ENCODE data around the gene CCT8.

CCT8 gene

DNA sequence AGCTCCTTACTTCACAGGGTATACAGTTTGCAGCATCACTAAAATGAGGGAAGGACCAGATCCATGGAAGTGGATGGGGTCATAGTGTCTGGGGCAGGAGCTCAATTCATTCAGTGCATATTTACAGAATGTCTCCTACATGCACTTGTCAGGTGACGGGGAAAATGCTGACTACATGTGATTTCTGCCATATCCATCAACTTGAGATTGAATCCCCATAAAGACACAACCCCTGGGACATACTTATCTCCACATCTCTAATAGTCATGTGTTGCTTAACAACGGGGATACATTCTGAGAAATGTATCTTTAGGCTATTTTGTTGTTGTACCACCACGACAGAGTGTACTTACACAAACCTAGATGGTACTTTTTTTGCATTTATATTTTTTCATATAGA is 66.3 kb downstream of the CCT8 start:
- TF ChIP-seq, protein P1, sequence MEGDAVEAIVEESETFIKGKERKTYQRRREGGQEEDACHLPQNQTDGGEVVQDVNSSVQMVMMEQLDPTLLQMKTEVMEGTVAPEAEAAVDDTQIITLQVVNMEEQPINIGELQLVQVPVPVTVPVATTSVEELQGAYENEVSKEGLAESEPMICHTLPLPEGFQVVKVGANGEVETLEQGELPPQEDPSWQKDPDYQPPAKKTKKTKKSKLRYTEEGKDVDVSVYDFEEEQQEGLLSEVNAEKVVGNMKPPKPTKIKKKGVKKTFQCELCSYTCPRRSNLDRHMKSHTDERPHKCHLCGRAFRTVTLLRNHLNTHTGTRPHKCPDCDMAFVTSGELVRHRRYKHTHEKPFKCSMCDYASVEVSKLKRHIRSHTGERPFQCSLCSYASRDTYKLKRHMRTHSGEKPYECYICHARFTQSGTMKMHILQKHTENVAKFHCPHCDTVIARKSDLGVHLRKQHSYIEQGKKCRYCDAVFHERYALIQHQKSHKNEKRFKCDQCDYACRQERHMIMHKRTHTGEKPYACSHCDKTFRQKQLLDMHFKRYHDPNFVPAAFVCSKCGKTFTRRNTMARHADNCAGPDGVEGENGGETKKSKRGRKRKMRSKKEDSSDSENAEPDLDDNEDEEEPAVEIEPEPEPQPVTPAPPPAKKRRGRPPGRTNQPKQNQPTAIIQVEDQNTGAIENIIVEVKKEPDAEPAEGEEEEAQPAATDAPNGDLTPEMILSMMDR (IDR thresholded peaks at IDR 0.05; ENCODE audit: control insufficient read depth, insufficient read depth, low read depth, low read length, missing control alignments), result no peak
- H3K4me3 ChIP-seq (ENCODE audit: control insufficient read depth, low read depth, low read length), result no peak overlapping the region
- no peak for DNase-seq (ENCODE audit: low read depth)
